Measurements from ENCODE around the gene EPS15. TPM values are rescaled to one million over a fixed set of nuclear protein-coding genes. Genes with fewer than 3 reads are reported as not detected.
A peak's percentile ranks its signal among the peaks of the same experiment; 100 is the strongest.

The EPS15 gene
- total RNA-seq, 1 donor from 2014 or later = 81.4 TPM

GRCh38 chr1:51308636-51309035, 210.4 kb downstream of the EPS15 start:
- peaks cover 14% of the 10 kb centered on the region for H3K4me1 Mint-ChIP-seq (ENCODE audit: low read depth)
- no peak for DNase-seq (ENCODE audit: low spot score)
- no peak overlapping the region for H3K4me3 Mint-ChIP-seq (ENCODE audit: unreplicated experiment)
- H3K36me3 Mint-ChIP-seq (ENCODE audit: low read depth) = no peaks in the 10 kb centered on the region
- no peak for TF ChIP-seq CTCF (IDR thresholded peaks at IDR 0.05)
- H3K9me3 Mint-ChIP-seq (ENCODE audit: low read depth) = no peaks in the 10 kb centered on the region
- H3K27me3 Mint-ChIP-seq (ENCODE audit: low read depth) = no peaks in the 10 kb centered on the region
- no peak overlapping the region for H3K27ac Mint-ChIP-seq (ENCODE audit: unreplicated experiment)

- Mint-ChIP-seq H3K4me1 (ENCODE audit: low read depth) (peaks cover 13% of the 10 kb centered on the region), H3K27ac (ENCODE audit: unreplicated experiment) (no peak overlapping the region)
- TF ChIP-seq CTCF (IDR thresholded peaks at IDR 0.05) = no peak
Measured at GRCh38 chr1:51306950-51307349, 212.1 kb downstream of the EPS15 start.

GRCh38 chr1:51305371-51305823, 213.7 kb downstream of the EPS15 start:
- H3K36me3 Mint-ChIP-seq (ENCODE audit: low read depth) = no peaks in the 10 kb centered on the region
- H3K4me3 Mint-ChIP-seq (ENCODE audit: unreplicated experiment) = no peak overlapping the region
- no peak for TF ChIP-seq CTCF (IDR thresholded peaks at IDR 0.05)
- H3K27me3 Mint-ChIP-seq (ENCODE audit: low read depth) = no peaks in the 10 kb centered on the region
- no peak for DNase-seq (ENCODE audit: low spot score)
- H3K9me3 Mint-ChIP-seq (ENCODE audit: low read depth) = no peaks in the 10 kb centered on the region
- peaks cover 13% of the 10 kb centered on the region for H3K4me1 Mint-ChIP-seq (ENCODE audit: low read depth)
- H3K27ac Mint-ChIP-seq (ENCODE audit: unreplicated experiment) = no peak overlapping the region

More at GRCh38 chr1:51306950-51307349, 212.1 kb downstream of the EPS15 start:
- no peaks in the 10 kb centered on the region for H3K27me3 Mint-ChIP-seq (ENCODE audit: low read depth)
- H3K9me3 Mint-ChIP-seq (ENCODE audit: low read depth) = no peaks in the 10 kb centered on the region
- H3K36me3 Mint-ChIP-seq (ENCODE audit: low read depth) = no peaks in the 10 kb centered on the region
- no peak for DNase-seq (ENCODE audit: low spot score)
- H3K4me3 Mint-ChIP-seq (ENCODE audit: unreplicated experiment) = no peak overlapping the region

- no peak for DNase-seq (ENCODE audit: low spot score)
- Mint-ChIP-seq H3K4me1 (ENCODE audit: low read depth) (peaks cover 13% of the 10 kb centered on the region), H3K27me3 (ENCODE audit: low read depth) (no peaks in the 10 kb centered on the region), H3K27ac (ENCODE audit: unreplicated experiment) (peak overlapping the region; percentile 49), H3K4me3 (ENCODE audit: unreplicated experiment) (no peak overlapping the region), H3K36me3 (ENCODE audit: low read depth) (no peaks in the 10 kb centered on the region), H3K9me3 (ENCODE audit: low read depth) (no peaks in the 10 kb centered on the region)
- TF ChIP-seq CTCF (IDR thresholded peaks at IDR 0.05) = no peak
Measured at GRCh38 chr1:51304360-51304759, 214.7 kb downstream of the EPS15 start.

Other genes with a start within 250 kb of the EPS15 start
- 1.4 to 4.0 TPM (median 2.3 TPM) in 3 replicates for gene TTC39A, start 188.7 kb downstream of the EPS15 start, total RNA-seq
- 178 to 258 TPM (median 186 TPM) in 3 replicates for gene OSBPL9, start 97.8 kb upstream of the EPS15 start, total RNA-seq